HepG2 (cell line): ENCODE data around the gene POFUT2. TPM values are rescaled to one million over a fixed set of nuclear protein-coding genes. Genes with fewer than 3 reads are reported as not detected.

Experiments used
- ATAC-seq: fragments of 200-7000 bp; cut with Tn5 transposase; 3 replicates; pipeline ENCODE4 v1.9.1; 2020; ENCODE audit warnings: mild to moderate bottlenecking, moderate library complexity
- BruUV-seq: library from RNA; stranded (reverse); fragments of 400-500 nt; replicated peaks from 2 replicates; lab custom pipeline; 2021; lab: Mats Ljungman, UMichigan
- CTCF ChIA-PET: fragments of 300-600 bp; formaldehyde crosslinking; extraction: SDS; loops from one replicate; lab custom pipeline; 2021; ENCODE audit warnings: low total read pairs, inconsistent platforms, low intra/inter-chr PET ratio; lab: Yijun Ruan, JAX
- POLR2A ChIA-PET: fragments of 350-600 bp; sonication (Branson Sonifier 250); formaldehyde crosslinking; loops from one replicate; lab custom pipeline; 2020; ENCODE audit warnings: antibody characterized with exemption, inconsistent platforms; lab: Yijun Ruan, JAX
- DNase-seq: peaks from one replicate; pipeline ENCODE4 v3.0.0-alpha.2; 2015; ENCODE audit warnings: low spot score
- FAIRE-seq: peaks from 3 replicates; lab custom pipeline; 2011; peaks lifted over from hg19 to GRCh38; lab: Jason Lieb, UNC
- H2AFZ ChIP-seq: one replicate; pipeline ENCODE4 v1.6.1; 2011; ENCODE audit warnings: low read length, inconsistent platforms
- H3K27ac ChIP-seq: fragments of 300-600 bp; 3 replicates; pipeline ENCODE4 v1.8.0; 2011; ENCODE audit warnings: mixed run types, mild to moderate bottlenecking, mixed read lengths, low read length, inconsistent platforms; ENCODE audit not compliant: insufficient read depth; ENCODE audit errors: extremely low read length
- H3K27me3 ChIP-seq, 2 experiments: fragments of 200-600 bp in 1 of 2; 2 replicates in 1 of 2; 3 replicates in 1 of 2; pipeline versions ENCODE4 v1.6.0 to v1.8.0; 2011; ENCODE audit warnings: low read length in 2 of 2, mild to moderate bottlenecking in 2 of 2, moderate library complexity in 2 of 2, inconsistent platforms in 1 of 2; ENCODE audit not compliant: insufficient read depth in 2 of 2, control insufficient read depth in 1 of 2
- H3K36me3 ChIP-seq, 2 experiments: fragments of 200-600 bp in 1 of 2; replicated peaks in 1 of 2; 2 replicates in 1 of 2; 3 replicates in 1 of 2; pipeline versions ENCODE4 v1.5.1 to v1.8.0; 2011; ENCODE audit warnings: low read length in 2 of 2, inconsistent platforms in 1 of 2; ENCODE audit not compliant: insufficient read depth in 2 of 2, control insufficient read depth in 1 of 2
- H3K4me1 ChIP-seq: 2 replicates; pipeline ENCODE4 v1.5.1; 2012; ENCODE audit warnings: low read length, inconsistent platforms; ENCODE audit not compliant: insufficient read depth
- H3K4me2 ChIP-seq: 2 replicates; pipeline ENCODE4 v1.6.0; 2011; ENCODE audit warnings: low read depth, low read length, inconsistent platforms
- H3K4me3 ChIP-seq, 3 experiments: fragments of 200-600 bp in 1 of 3; sonication (generic), shearing (Covaris generic) in 1 of 3; replicated peaks in 1 of 3; 2 replicates each; pipeline ENCODE4 v1.5.1; 2011 to 2016; ENCODE audit warnings: low read length in 3 of 3, inconsistent platforms in 2 of 3, low read depth in 2 of 3, mild to moderate bottlenecking in 2 of 3, control low read depth in 1 of 3, mixed read lengths in 1 of 3; ENCODE audit not compliant: insufficient read depth in 1 of 3
- H3K79me2 ChIP-seq: one replicate; pipeline ENCODE4 v1.6.1; 2011; ENCODE audit warnings: low read length, inconsistent platforms; ENCODE audit not compliant: insufficient read depth
- H3K9ac ChIP-seq: 2 replicates; pipeline ENCODE4 v1.6.0; 2011; ENCODE audit warnings: mild to moderate bottlenecking, low read depth, low read length, inconsistent platforms; ENCODE audit not compliant: insufficient read depth
- H3K9me3 ChIP-seq: 2 replicates; pipeline ENCODE4 v1.5.1; 2012; ENCODE audit warnings: mild to moderate bottlenecking, low read length
- H4K20me1 ChIP-seq: 2 replicates; pipeline ENCODE4 v1.6.0; 2011; ENCODE audit warnings: inconsistent platforms, mild to moderate bottlenecking, low read length, moderate library complexity; ENCODE audit not compliant: insufficient read depth
- ATAD3A ChIP-seq: sonication (generic); formaldehyde crosslinking; IDR thresholded peaks from 2 replicates; pipeline ENCODE4 v1.4.0; 2020; ENCODE audit warnings: missing genetic modification reagents
- CC2D1A ChIP-seq: sonication (generic); formaldehyde crosslinking; IDR thresholded peaks from 2 replicates; pipeline ENCODE4 v1.8.1; 2023; ENCODE audit warnings: mild to moderate bottlenecking, missing genetic modification reagents
- HNF4G ChIP-seq, 2 experiments: sonication (generic) in 1 of 2; formaldehyde crosslinking in 1 of 2; IDR thresholded peaks; 2 replicates each; pipeline versions ENCODE4 v1.4.0 to v1.6.1; 2011 to 2020; ENCODE audit warnings: borderline replicate concordance in 2 of 2, low read depth in 2 of 2, mild to moderate bottlenecking in 2 of 2, low read length in 1 of 2, missing genetic modification reagents in 1 of 2, moderate library complexity in 1 of 2
- KAT2B ChIP-seq: fragments of 150-350 bp; IDR thresholded peaks from 2 replicates; pipeline ENCODE4 v1.6.1; 2014; ENCODE audit warnings: low read depth, low read length, borderline replicate concordance
- MAFG ChIP-seq: sonication (generic); formaldehyde crosslinking; IDR thresholded peaks from 2 replicates; pipeline ENCODE4 v1.5.1; 2020; ENCODE audit warnings: mild to moderate bottlenecking, missing genetic modification reagents
- MTA3 ChIP-seq: sonication (generic); formaldehyde crosslinking; IDR thresholded peaks from 2 replicates; pipeline ENCODE4 v1.4.0; 2020; ENCODE audit warnings: missing genetic modification reagents
- RAD21 ChIP-seq: fragments of 450-650 bp; formaldehyde crosslinking; IDR thresholded peaks from 2 replicates; pipeline ENCODE4 v1.5.0; 2020; ENCODE audit warnings: mild to moderate bottlenecking
- RBM22 ChIP-seq: fragments of 200-400 bp; formaldehyde crosslinking; optimal IDR thresholded peaks from 2 replicates; pipeline ENCODE3; 2017; ENCODE audit warnings: mild to moderate bottlenecking, low read length, moderate library complexity
- TAF1 ChIP-seq: sonication (generic); formaldehyde crosslinking; IDR thresholded peaks from 2 replicates; pipeline ENCODE4 v1.4.0; 2020; ENCODE audit warnings: missing genetic modification reagents
- ZNF251 ChIP-seq: sonication (generic); formaldehyde crosslinking; IDR thresholded peaks from 2 replicates; pipeline ENCODE4 v1.9.0; 2021; ENCODE audit warnings: mild to moderate bottlenecking, missing genetic modification reagents
- ZNF430 ChIP-seq: sonication (generic); formaldehyde crosslinking; IDR thresholded peaks from 2 replicates; pipeline ENCODE4 v1.9.0; 2021; ENCODE audit warnings: mild to moderate bottlenecking, missing genetic modification reagents
- ZNF674 ChIP-seq: sonication (generic); formaldehyde crosslinking; IDR thresholded peaks from 2 replicates; pipeline ENCODE4 v1.5.0; 2020; ENCODE audit warnings: low read depth, mild to moderate bottlenecking, missing genetic modification reagents
- ZNF891 ChIP-seq: sonication (generic); formaldehyde crosslinking; IDR thresholded peaks from 2 replicates; pipeline ENCODE4 v1.5.0; 2020; ENCODE audit warnings: mild to moderate bottlenecking, missing genetic modification reagents
- WGBS: methylation state at CpG from one replicate; pipeline ENCODE4 v1.1.6; 2017; ENCODE audit warnings: low lambda C conversion rate; 5-methylcytosine and 5-hydroxymethylcytosine counted together
- in situ Hi-C: cut with HindIII; loops from 2 replicates; pipeline ENCODE4 v1.10.0; 2017; ENCODE audit warnings: low pct_unique_long_range_greater_than_20kb; ENCODE audit not compliant: extremely low pct_ligation_motif_present
- intact Hi-C: fragments of 100-400 bp; cut with micrococcal nuclease; formaldehyde crosslinking; loops from one replicate; pipeline ENCODE4 v1.10.0; 2022; ENCODE audit not compliant: unreplicated experiment
- polyA plus RNA-seq, 8 experiments: library from polyadenylated mRNA; depleted of rRNA in 3 of 8; stranded (reverse) in 7 of 8; unstranded in 1 of 8; fragments of >200 nt; fragmentation: Illumina TruSeq in 4 of 8; extraction: Trizol in 4 of 8; gene quantifications; 2 replicates each; pipeline versions ENCODE4 v1.2.1 to v1.2.3, GENCODE V29; 2011 to 2016; ENCODE audit warnings: low read depth in 4 of 8, missing spikeins in 1 of 8, mixed read lengths in 1 of 8; ENCODE audit not compliant: insufficient read depth in 1 of 8
- total RNA-seq, 5 experiments: library from RNA; depleted of rRNA; stranded (reverse); fragments of >200 nt; fragmentation: Illumina TruSeq; extraction: Trizol; gene quantifications; 2 replicates each; pipeline ENCODE4 v1.2.3, GENCODE V29; 2016; ENCODE audit warnings: low read depth in 1 of 5
- TF ChIP-seq, protein P1 (sequence below): sonication (generic); formaldehyde crosslinking; IDR thresholded peaks from 2 replicates; pipeline ENCODE4 v1.5.1; 2020; ENCODE audit warnings: mild to moderate bottlenecking, moderate library complexity, missing genetic modification reagents
- TF ChIP-seq, protein P2 (sequence below): IDR thresholded peaks from 2 replicates; pipeline ENCODE4 v1.6.1; 2018; ENCODE audit warnings: missing genetic modification reagents
- TF ChIP-seq, protein P3 (sequence below): sonication (generic); formaldehyde crosslinking; IDR thresholded peaks from 2 replicates; pipeline ENCODE4 v1.9.0; 2021; ENCODE audit warnings: missing genetic modification reagents, borderline replicate concordance

The POFUT2 gene
- total and polyA plus RNA-seq, 2 of the 13 experiments (the other 11 are each of a cell fraction or from before 2014, with no cell fraction given), result 22.8 to 24.0 TPM

DNA sequence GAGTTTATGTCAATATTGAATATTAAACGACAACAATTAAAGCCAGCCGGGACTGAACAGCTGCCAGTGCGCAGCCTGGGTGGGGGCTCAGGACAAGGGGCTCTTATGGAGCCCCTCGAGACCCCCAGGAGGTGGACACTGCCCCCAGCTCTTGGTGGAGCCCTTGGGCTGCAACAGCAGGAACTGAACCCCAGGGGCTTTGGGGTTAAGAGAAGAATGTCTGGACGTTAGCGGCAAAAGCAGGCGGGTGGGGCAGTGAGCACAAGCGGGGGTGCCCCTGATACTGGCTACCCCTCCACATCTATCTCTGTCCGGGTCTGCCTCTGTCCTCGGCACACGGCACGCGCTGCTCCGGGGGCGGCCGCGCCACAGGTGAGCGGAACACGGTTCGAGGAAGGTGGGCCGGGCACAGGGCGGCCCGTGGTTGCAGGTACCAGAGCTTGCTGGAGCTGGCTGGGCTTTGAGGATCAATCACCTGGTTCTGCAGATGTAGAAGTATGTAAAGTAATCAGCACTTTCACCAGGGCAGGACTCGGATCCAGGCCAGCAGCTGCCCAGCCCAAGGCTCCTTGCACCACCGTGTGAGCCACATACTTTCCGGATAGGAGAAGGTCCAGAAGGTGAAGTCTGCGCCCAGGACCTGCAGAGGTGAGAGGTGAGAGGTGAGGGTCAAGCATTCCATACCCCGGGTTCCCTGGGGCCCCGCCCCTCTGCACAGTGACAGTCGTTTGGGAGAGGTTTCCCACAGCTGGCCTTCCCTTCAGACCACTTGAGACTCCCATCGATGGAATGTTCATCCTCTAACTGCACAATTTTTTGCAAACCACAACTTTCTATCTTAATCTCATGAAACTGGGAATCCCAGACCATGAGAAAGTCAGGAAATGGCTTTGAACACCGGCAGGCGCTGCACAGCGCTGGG is 12.4 kb upstream of the POFUT2 start:
- H3K4me2 ChIP-seq, result no peak overlapping the region
- POLR2A ChIA-PET, result interaction anchor here (1.0 kb wide), 1 partner anchor 9 kb away, joined by 3 read pairs; no protein-coding TSS in a partner anchor

More for the DNA sequence above, 12.4 kb upstream of the POFUT2 start:
- H3K9ac ChIP-seq, result no peak overlapping the region
- H3K27me3 ChIP-seq, result no peaks in the 10 kb centered on the region
- no peaks in the 10 kb centered on the region for H3K36me3 ChIP-seq
- no peak for FAIRE-seq
- peaks cover 38% of the 10 kb centered on the region for H3K4me1 ChIP-seq
- ATAC-seq, result no peak
- CTCF ChIA-PET, result no interaction called here
- intact Hi-C loops (loop anchor here (10.0 kb wide), 1 partner anchor 105 kb away; the partner anchor contains the start of gene COL18A1), in situ Hi-C loops (no loop called here)
- H3K9me3 ChIP-seq, result no peaks in the 10 kb centered on the region
- no peaks in the 10 kb centered on the region for H3K79me2 ChIP-seq
- BruUV-seq, result no TSS peak
- H3K27ac ChIP-seq, result no peak overlapping the region
- no peak for DNase-seq
- H2AFZ ChIP-seq, result no peak overlapping the region
- no peaks in the 10 kb centered on the region for H4K20me1 ChIP-seq
- TF ChIP-seq, protein P1, sequence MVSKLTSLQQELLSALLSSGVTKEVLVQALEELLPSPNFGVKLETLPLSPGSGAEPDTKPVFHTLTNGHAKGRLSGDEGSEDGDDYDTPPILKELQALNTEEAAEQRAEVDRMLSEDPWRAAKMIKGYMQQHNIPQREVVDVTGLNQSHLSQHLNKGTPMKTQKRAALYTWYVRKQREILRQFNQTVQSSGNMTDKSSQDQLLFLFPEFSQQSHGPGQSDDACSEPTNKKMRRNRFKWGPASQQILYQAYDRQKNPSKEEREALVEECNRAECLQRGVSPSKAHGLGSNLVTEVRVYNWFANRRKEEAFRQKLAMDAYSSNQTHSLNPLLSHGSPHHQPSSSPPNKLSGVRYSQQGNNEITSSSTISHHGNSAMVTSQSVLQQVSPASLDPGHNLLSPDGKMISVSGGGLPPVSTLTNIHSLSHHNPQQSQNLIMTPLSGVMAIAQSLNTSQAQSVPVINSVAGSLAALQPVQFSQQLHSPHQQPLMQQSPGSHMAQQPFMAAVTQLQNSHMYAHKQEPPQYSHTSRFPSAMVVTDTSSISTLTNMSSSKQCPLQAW, result no peak
- no peak for TF ChIP-seq KAT2B
- TF ChIP-seq, protein P2, sequence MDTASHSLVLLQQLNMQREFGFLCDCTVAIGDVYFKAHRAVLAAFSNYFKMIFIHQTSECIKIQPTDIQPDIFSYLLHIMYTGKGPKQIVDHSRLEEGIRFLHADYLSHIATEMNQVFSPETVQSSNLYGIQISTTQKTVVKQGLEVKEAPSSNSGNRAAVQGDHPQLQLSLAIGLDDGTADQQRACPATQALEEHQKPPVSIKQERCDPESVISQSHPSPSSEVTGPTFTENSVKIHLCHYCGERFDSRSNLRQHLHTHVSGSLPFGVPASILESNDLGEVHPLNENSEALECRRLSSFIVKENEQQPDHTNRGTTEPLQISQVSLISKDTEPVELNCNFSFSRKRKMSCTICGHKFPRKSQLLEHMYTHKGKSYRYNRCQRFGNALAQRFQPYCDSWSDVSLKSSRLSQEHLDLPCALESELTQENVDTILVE (CRISPR knock-in tag), result no peak
- TF ChIP-seq ZNF891, result no peak
- TF ChIP-seq ATAD3A, result no peak
- TF ChIP-seq MAFG, result no peak
- no peak for TF ChIP-seq ZNF251 (CRISPR knock-in tag)
- no peak for TF ChIP-seq RAD21 (CRISPR knock-in tag)
- TF ChIP-seq MTA3 (CRISPR knock-in tag), result no peak
- TF ChIP-seq, protein P3, sequence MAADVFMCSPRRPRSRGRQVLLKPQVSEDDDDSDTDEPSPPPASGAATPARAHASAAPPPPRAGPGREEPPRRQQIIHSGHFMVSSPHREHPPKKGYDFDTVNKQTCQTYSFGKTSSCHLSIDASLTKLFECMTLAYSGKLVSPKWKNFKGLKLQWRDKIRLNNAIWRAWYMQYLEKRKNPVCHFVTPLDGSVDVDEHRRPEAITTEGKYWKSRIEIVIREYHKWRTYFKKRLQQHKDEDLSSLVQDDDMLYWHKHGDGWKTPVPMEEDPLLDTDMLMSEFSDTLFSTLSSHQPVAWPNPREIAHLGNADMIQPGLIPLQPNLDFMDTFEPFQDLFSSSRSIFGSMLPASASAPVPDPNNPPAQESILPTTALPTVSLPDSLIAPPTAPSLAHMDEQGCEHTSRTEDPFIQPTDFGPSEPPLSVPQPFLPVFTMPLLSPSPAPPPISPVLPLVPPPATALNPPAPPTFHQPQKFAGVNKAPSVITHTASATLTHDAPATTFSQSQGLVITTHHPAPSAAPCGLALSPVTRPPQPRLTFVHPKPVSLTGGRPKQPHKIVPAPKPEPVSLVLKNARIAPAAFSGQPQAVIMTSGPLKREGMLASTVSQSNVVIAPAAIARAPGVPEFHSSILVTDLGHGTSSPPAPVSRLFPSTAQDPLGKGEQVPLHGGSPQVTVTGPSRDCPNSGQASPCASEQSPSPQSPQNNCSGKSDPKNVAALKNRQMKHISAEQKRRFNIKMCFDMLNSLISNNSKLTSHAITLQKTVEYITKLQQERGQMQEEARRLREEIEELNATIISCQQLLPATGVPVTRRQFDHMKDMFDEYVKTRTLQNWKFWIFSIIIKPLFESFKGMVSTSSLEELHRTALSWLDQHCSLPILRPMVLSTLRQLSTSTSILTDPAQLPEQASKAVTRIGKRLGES (CRISPR knock-in tag), result no peak
- TF ChIP-seq ZNF674 (CRISPR knock-in tag), result no peak
- TF ChIP-seq ZNF430 (CRISPR knock-in tag), result no peak
- TF ChIP-seq RBM22, result no peak
- no peak for TF ChIP-seq CC2D1A (CRISPR knock-in tag)
- TF ChIP-seq HNF4G (IDR thresholded peaks at IDR 0.05; ENCODE audit: borderline replicate concordance, low read depth, low read length), result no peak
- no peak for TF ChIP-seq HNF4G (CRISPR knock-in tag; IDR thresholded peaks at IDR 0.05; ENCODE audit: borderline replicate concordance, low read depth)
- no peak for TF ChIP-seq TAF1 (CRISPR knock-in tag)
- WGBS, result 88% methylated on average over 31 of the region's 34 CpGs
- no peak overlapping the region for H3K4me3 ChIP-seq
